Neural cell (in vitro differentiated cells): ENCODE measurements around the gene BTBD16. TPM values are rescaled to one million over a fixed set of nuclear protein-coding genes. Genes with fewer than 3 reads are reported as not detected.
A peak's percentile ranks its signal among the peaks of the same experiment; 100 is the strongest.

Experiments
- H2AFZ ChIP-seq: fragments of 200-600, 300-800 bp; sonication (generic), shearing (Covaris generic); 2 replicates; pipeline ENCODE4 v1.6.0; 2014; ENCODE audit warnings: low read depth, mild to moderate bottlenecking, antibody characterized with exemption, low read length, moderate library complexity
- H3F3A ChIP-seq: fragments of 200-600 bp; shearing (Covaris generic); 2 replicates; pipeline ENCODE4 v1.6.1; 2016; ENCODE audit warnings: mild to moderate bottlenecking, moderate library complexity, mixed read lengths, antibody characterized with exemption, low read length; ENCODE audit not compliant: insufficient read depth, poor library complexity, severe bottlenecking
- H3K27ac ChIP-seq: fragments of 200-600, 300-800 bp; sonication (generic), shearing (Covaris generic); 2 replicates; pipeline ENCODE4 v1.5.1; 2014; ENCODE audit warnings: mild to moderate bottlenecking, low read length, moderate library complexity
- H3K27me3 ChIP-seq: fragments of 300-800, 200-600 bp; sonication (generic), shearing (Covaris generic); 2 replicates; pipeline ENCODE4 v1.6.0; 2014; ENCODE audit warnings: mild to moderate bottlenecking, low read depth, low read length, moderate library complexity; ENCODE audit not compliant: insufficient read depth
- H3K36me3 ChIP-seq: fragments of 300-800, 200-600 bp; sonication (generic), shearing (Covaris generic); 2 replicates; pipeline ENCODE4 v1.5.1; 2014; ENCODE audit warnings: mild to moderate bottlenecking, antibody characterized with exemption, low read length, moderate library complexity; ENCODE audit not compliant: insufficient read depth
- H3K4me2 ChIP-seq: fragments of 300-800, 200-600 bp; sonication (generic), shearing (Covaris generic); 2 replicates; pipeline ENCODE4 v1.6.0; 2014; ENCODE audit warnings: mild to moderate bottlenecking, low read length
- H3K4me3 ChIP-seq: fragments of 300-800, 200-600 bp; sonication (generic), shearing (Covaris generic); 2 replicates; pipeline ENCODE4 v1.5.1; 2014; ENCODE audit warnings: mild to moderate bottlenecking, low read length, moderate library complexity
- H3K79me2 ChIP-seq: fragments of 200-600 bp; shearing (Covaris generic); replicated peaks from 2 replicates; pipeline ENCODE4 v1.6.0; 2014; ENCODE audit warnings: mild to moderate bottlenecking, low read length, moderate library complexity; ENCODE audit not compliant: insufficient read depth
- H3K9ac ChIP-seq: fragments of 300-800, 200-600 bp; sonication (generic), shearing (Covaris generic); 2 replicates; pipeline ENCODE4 v1.6.1; 2016; ENCODE audit warnings: mild to moderate bottlenecking, low read length, mixed read lengths
- H3K9me2 ChIP-seq: fragments of 200-600 bp; shearing (Covaris generic); 2 replicates; pipeline ENCODE4 v1.6.1; 2016; ENCODE audit warnings: mild to moderate bottlenecking, low read length, mixed read lengths; ENCODE audit not compliant: insufficient read depth
- H3K9me3 ChIP-seq: fragments of 200-600, 300-800 bp; sonication (generic), shearing (Covaris generic); 2 replicates; pipeline ENCODE4 v1.6.1; 2016; ENCODE audit warnings: mild to moderate bottlenecking, mixed run types, low read length, moderate library complexity, mixed read lengths
- H4K20me1 ChIP-seq: fragments of 200-600 bp; shearing (Covaris generic); 2 replicates; pipeline ENCODE4 v1.6.1; 2016; ENCODE audit warnings: mild to moderate bottlenecking, mixed run types; ENCODE audit not compliant: insufficient read depth
- CTCF ChIP-seq: fragments of 450-650 bp; IDR thresholded peaks from 2 replicates; pipeline ENCODE4 v1.5.1; 2014; ENCODE audit warnings: antibody characterized with exemption, mild to moderate bottlenecking, moderate library complexity; ENCODE audit not compliant: poor library complexity, severe bottlenecking
- EP300 ChIP-seq: fragments of 450-650 bp; conservative IDR thresholded peaks from 2 replicates; pipeline ENCODE4 v1.6.1; 2014; ENCODE audit warnings: antibody characterized with exemption, mild to moderate bottlenecking, moderate library complexity; ENCODE audit not compliant: poor library complexity, severe bottlenecking
- EZH2 ChIP-seq: fragments of 200-600, 300-800 bp; shearing (Covaris generic), sonication (generic); IDR thresholded peaks from 2 replicates; pipeline ENCODE4 v1.6.1; 2014; ENCODE audit warnings: antibody characterized with exemption, low read length, borderline replicate concordance, mild to moderate bottlenecking; ENCODE audit not compliant: insufficient read depth, poor library complexity, severe bottlenecking
- MXI1 ChIP-seq: fragments of 450-650 bp; conservative IDR thresholded peaks from 2 replicates; pipeline ENCODE4 v1.6.1; 2014; ENCODE audit warnings: antibody characterized with exemption, mild to moderate bottlenecking; ENCODE audit not compliant: poor library complexity, severe bottlenecking
- POLR2AphosphoS5 ChIP-seq: IDR thresholded peaks from 2 replicates; pipeline ENCODE4 v1.6.1; 2012
- RAD21 ChIP-seq: fragments of 450-650 bp; conservative IDR thresholded peaks from 2 replicates; pipeline ENCODE4 v1.6.1; 2014; ENCODE audit warnings: antibody characterized with exemption, mild to moderate bottlenecking, moderate library complexity
- REST ChIP-seq: IDR thresholded peaks from 2 replicates; pipeline ENCODE4 v1.6.1; 2012; ENCODE audit warnings: borderline replicate concordance
- SMC3 ChIP-seq: fragments of 450-650 bp; conservative IDR thresholded peaks from 2 replicates; pipeline ENCODE4 v1.6.1; 2014; ENCODE audit warnings: antibody characterized with exemption, mild to moderate bottlenecking, moderate library complexity; ENCODE audit not compliant: poor library complexity
- TAF1 ChIP-seq: IDR thresholded peaks from 2 replicates; pipeline ENCODE4 v1.6.1; 2012; ENCODE audit warnings: low read depth
- polyA plus RNA-seq: library from polyadenylated mRNA; depleted of rRNA; stranded (reverse); fragments of >200 nt; gene quantifications from 2 replicates; pipeline ENCODE4 v1.2.3, GENCODE V29; 2014

Gene BTBD16
- polyA plus RNA-seq, 1 donor from 2014 or later: not detected

DNA sequence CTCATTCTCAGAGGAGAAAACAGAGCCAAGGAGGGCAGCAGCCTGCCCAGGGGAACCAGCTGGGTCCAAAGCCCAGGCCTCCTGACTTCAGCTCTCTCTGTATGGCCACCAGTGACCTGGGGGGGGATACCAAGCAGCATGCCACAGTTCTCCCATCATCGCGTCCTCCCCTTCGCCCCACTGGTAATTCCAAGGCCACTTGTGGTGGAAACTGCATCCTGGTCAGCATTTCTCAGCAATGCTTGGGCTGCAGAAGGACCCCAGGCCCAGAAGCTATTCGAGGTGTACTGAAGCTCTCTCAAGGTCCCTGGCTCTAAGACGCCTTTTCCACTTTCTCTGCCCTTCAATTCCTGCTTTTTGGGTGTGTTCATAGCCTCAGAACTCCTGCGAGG is 27.1 kb downstream of the BTBD16 start:
- H3K36me3 ChIP-seq: no peaks in the 10 kb centered on the region
- no peaks in the 10 kb centered on the region for H3K79me2 ChIP-seq
- H3K9me2 ChIP-seq: no peaks in the 10 kb centered on the region
- no peak overlapping the region for H3K27ac ChIP-seq
- no peak overlapping the region for H3K9ac ChIP-seq
- H3F3A ChIP-seq: no peaks in the 10 kb centered on the region
- H4K20me1 ChIP-seq: no peaks in the 10 kb centered on the region
- H3K4me2 ChIP-seq: no peak overlapping the region
- H3K4me3 ChIP-seq: no peak overlapping the region
- H3K9me3 ChIP-seq: no peaks in the 10 kb centered on the region
- TF ChIP-seq POLR2AphosphoS5: no peak
- no peak for TF ChIP-seq EP300
- no peak for TF ChIP-seq CTCF
- no peak for TF ChIP-seq SMC3
- no peak for TF ChIP-seq MXI1
- no peak for TF ChIP-seq RAD21
- TF ChIP-seq TAF1: no peak
- no peak for TF ChIP-seq REST
- TF ChIP-seq EZH2: no peak
- no peak overlapping the region for H2AFZ ChIP-seq
- H3K27me3 ChIP-seq: no peaks in the 10 kb centered on the region

DNA sequence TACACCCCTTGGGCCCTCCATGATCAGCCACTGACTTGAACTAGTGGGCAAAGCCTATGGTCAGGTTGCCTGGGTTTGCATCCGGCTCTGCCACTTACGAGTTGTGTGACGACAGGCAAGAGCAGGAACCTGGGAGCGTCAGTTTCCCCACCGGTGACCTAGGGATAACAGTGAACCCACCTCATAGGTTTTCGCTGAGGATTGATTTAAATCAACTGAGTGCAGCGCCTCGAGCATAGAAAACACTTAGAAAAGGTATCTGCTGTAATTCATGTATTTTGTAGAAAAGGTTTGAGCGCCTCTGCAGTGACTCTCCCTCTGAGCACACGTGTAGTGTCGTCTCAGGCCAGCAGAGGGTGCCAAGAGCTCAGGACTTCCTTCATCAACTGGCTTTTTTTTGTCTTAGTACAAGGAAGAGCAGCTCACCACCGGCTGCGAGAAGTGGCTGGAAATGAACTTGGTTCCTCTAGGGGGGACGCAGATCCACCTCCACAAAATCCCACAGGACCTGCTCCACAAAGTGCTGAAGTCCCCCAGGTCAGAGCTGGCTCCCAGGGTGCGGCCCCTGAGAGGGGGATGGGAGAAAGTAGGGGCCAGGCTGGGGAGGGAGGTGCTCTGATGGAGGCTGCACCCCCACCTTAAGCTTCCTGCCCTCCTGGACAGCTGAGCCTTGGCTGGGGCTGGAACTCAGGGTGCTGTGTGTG is 27.7 kb downstream of the BTBD16 start:
- peak; percentile 96 for TF ChIP-seq CTCF
- no peak for TF ChIP-seq REST
- peak; percentile 98 for TF ChIP-seq SMC3
- no peak for TF ChIP-seq EZH2
- peak; percentile 98 for TF ChIP-seq RAD21
- Histone ChIP-seq H3F3A (no peaks in the 10 kb centered on the region), H3K27ac (no peak overlapping the region), H3K4me2 (no peak overlapping the region), H3K4me3 (no peak overlapping the region), H2AFZ (no peak overlapping the region), H3K9me3 (no peaks in the 10 kb centered on the region), H3K27me3 (no peaks in the 10 kb centered on the region), H4K20me1 (no peaks in the 10 kb centered on the region), H3K79me2 (no peaks in the 10 kb centered on the region), H3K9me2 (no peaks in the 10 kb centered on the region), H3K36me3 (no peaks in the 10 kb centered on the region), H3K9ac (no peak overlapping the region)
